Neural crest cell (in vitro differentiated cells): Measurements from ENCODE around the gene IZUMO1R. TPM values are rescaled to one million over a fixed set of nuclear protein-coding genes. Genes with fewer than 3 reads are reported as not detected.
"Not testable (repeated sequence)": the region's sequence is repeated elsewhere in the genome, so short reads cannot be mapped to it uniquely, and the experiment has no call there.

Source experiments
- DNase-seq: peaks from one replicate; pipeline ENCODE4 v3.0.0; 2021; ENCODE audit warnings: low read depth, mixed read lengths, low spot score
- H3K27ac Mint-ChIP-seq: one replicate; pipeline ENCODE4 v1.8.0; 2021; ENCODE audit warnings: mild to moderate bottlenecking, mixed read lengths; ENCODE audit not compliant: unreplicated experiment
- H3K27me3 Mint-ChIP-seq: 2 replicates; pipeline ENCODE4 v1.8.0; 2021; ENCODE audit warnings: low read depth, mild to moderate bottlenecking, mixed read lengths
- H3K36me3 Mint-ChIP-seq: 2 replicates; pipeline ENCODE4 v1.8.0; 2021; ENCODE audit warnings: low read depth, mild to moderate bottlenecking, mixed read lengths
- H3K4me1 Mint-ChIP-seq: 2 replicates; pipeline ENCODE4 v1.8.0; 2021; ENCODE audit warnings: mixed read lengths
- H3K4me3 Mint-ChIP-seq: one replicate; pipeline ENCODE4 v1.8.0; 2021; ENCODE audit warnings: mild to moderate bottlenecking, mixed read lengths
- H3K9me3 Mint-ChIP-seq: 2 replicates; pipeline ENCODE4 v1.8.0; 2021; ENCODE audit warnings: mixed read lengths
- total RNA-seq: library from RNA; stranded (reverse); gene quantifications from 2 replicates; pipeline ENCODE4 v1.2.1, GENCODE V29; 2021
- TF ChIP-seq, protein P1 (sequence below): fragments of 200-600 bp; sonication (generic); conservative IDR thresholded peaks from 2 replicates; pipeline ENCODE4 v1.5.0; 2021; ENCODE audit warnings: antibody characterized with exemption, mild to moderate bottlenecking

IZUMO1R gene
- total RNA-seq, 1 donor from 2014 or later = not detected

- Mint-ChIP-seq H3K9me3 (no peaks in the 10 kb centered on the region), H3K4me1 (no peaks in the 10 kb centered on the region), H3K36me3 (no peaks in the 10 kb centered on the region), H3K4me3 (no peak overlapping the region), H3K27me3 (no peaks in the 10 kb centered on the region), H3K27ac (no peak overlapping the region)
- no peak for DNase-seq
- TF ChIP-seq, protein P1, sequence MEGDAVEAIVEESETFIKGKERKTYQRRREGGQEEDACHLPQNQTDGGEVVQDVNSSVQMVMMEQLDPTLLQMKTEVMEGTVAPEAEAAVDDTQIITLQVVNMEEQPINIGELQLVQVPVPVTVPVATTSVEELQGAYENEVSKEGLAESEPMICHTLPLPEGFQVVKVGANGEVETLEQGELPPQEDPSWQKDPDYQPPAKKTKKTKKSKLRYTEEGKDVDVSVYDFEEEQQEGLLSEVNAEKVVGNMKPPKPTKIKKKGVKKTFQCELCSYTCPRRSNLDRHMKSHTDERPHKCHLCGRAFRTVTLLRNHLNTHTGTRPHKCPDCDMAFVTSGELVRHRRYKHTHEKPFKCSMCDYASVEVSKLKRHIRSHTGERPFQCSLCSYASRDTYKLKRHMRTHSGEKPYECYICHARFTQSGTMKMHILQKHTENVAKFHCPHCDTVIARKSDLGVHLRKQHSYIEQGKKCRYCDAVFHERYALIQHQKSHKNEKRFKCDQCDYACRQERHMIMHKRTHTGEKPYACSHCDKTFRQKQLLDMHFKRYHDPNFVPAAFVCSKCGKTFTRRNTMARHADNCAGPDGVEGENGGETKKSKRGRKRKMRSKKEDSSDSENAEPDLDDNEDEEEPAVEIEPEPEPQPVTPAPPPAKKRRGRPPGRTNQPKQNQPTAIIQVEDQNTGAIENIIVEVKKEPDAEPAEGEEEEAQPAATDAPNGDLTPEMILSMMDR = no peak
Observed at GRCh38 chr11:94336033-94336432, 31.7 kb downstream of the IZUMO1R start.

GRCh38 chr11:94338651-94339050 lies 34.3 kb downstream of the IZUMO1R start:
- H3K27me3 Mint-ChIP-seq = no peaks in the 10 kb centered on the region
- TF ChIP-seq, protein P1 = no peak
- no peaks in the 10 kb centered on the region for H3K4me1 Mint-ChIP-seq
- no peaks in the 10 kb centered on the region for H3K36me3 Mint-ChIP-seq
- H3K9me3 Mint-ChIP-seq = no peaks in the 10 kb centered on the region
- H3K27ac Mint-ChIP-seq = no peak overlapping the region
- DNase-seq = no peak
- no peak overlapping the region for H3K4me3 Mint-ChIP-seq

GRCh38 chr11:94342250-94342649 lies 37.9 kb downstream of the IZUMO1R start:
- TF ChIP-seq, protein P1 = no peak
- Mint-ChIP-seq H3K4me3 (no peak overlapping the region), H3K27me3 (no peaks in the 10 kb centered on the region), H3K27ac (no peak overlapping the region), H3K36me3 (no peaks in the 10 kb centered on the region), H3K9me3 (no peaks in the 10 kb centered on the region), H3K4me1 (no peaks in the 10 kb centered on the region)
- DNase-seq = no peak

DNA sequence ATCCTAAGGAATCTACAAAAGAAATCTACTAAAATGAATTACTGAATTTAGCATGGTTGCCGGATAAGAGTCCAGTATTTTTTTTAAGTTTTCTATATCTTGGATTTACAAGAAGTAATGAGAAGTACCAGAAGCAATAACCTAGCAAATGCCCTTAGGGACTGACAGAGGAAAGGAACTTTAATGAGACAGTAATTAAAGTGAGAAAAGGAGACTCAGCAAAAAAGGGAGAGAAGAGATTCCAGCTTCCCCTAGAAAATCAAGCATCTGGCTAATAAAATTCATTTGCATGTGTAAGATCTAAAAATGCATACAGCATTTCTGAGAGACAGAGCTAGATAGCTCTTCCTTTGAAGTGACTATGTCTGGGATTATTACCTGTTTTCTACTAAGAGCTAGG lies 39.1 kb downstream of the IZUMO1R start:
- TF ChIP-seq, protein P1 = no peak
- Mint-ChIP-seq H3K9me3 (no peaks in the 10 kb centered on the region), H3K27me3 (no peaks in the 10 kb centered on the region), H3K36me3 (no peaks in the 10 kb centered on the region), H3K4me3 (no peak overlapping the region), H3K4me1 (no peaks in the 10 kb centered on the region), H3K27ac (no peak overlapping the region)
- no peak for DNase-seq

DNA sequence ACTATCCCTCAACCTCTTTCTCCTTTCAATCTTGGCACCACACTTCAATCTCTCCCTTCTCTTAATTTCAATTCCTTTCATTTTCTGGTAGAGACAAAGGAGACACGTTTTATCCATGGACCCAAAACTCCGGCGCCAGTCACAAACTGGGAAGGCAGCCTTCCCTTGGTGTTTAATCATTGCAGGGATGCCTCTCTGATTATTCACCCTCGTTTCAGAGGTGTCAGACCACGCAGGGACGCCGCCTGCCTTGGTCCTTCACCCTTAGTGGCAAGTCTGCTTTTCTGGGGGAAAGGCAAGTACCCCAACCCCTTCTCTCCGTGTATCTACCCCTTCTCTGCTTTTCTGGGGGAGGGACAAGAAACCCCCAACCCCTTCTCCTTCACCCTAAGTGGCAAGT lies 41.9 kb downstream of the IZUMO1R start:
- H3K4me3 Mint-ChIP-seq, H3K36me3 Mint-ChIP-seq, DNase-seq, H3K27ac Mint-ChIP-seq, H3K9me3 Mint-ChIP-seq, H3K27me3 Mint-ChIP-seq, H3K4me1 Mint-ChIP-seq: not testable (repeated sequence)

- not testable (repeated sequence) for H3K4me3 Mint-ChIP-seq, H3K4me1 Mint-ChIP-seq, H3K36me3 Mint-ChIP-seq, H3K9me3 Mint-ChIP-seq, DNase-seq, H3K27me3 Mint-ChIP-seq, H3K27ac Mint-ChIP-seq
Observed at GRCh38 chr11:94350850-94351563, 46.6 kb downstream of the IZUMO1R start.

Other genes with a start within 250 kb of the IZUMO1R start
- 42.0 and 43.1 TPM in 2 replicates for gene PANX1, start 175.7 kb upstream of the IZUMO1R start, total RNA-seq
- gene GPR83, start 96.8 kb downstream of the IZUMO1R start, total RNA-seq = 0.30 and 0.34 TPM in 2 replicates
- 39.4 and 40.7 TPM in 2 replicates for gene MRE11, start 189.3 kb downstream of the IZUMO1R start, total RNA-seq
- gene ANKRD49, start 189.4 kb downstream of the IZUMO1R start, total RNA-seq = 10.3 and 11.7 TPM in 2 replicates
- gene C11orf97, start 207.9 kb downstream of the IZUMO1R start, total RNA-seq = not detected in 2 replicates
- 5.2 and 5.9 TPM in 2 replicates for gene FUT4, start 239.3 kb downstream of the IZUMO1R start, total RNA-seq